Fibroblast of skin of left biceps (primary cell): ENCODE measurements around the gene SPATS2.
"Not testable (repeated sequence)": the region's sequence is repeated elsewhere in the genome, so short reads cannot be mapped to it uniquely, and the experiment has no call there.

ENCODE experiments used
- DNase-seq, 2 experiments: peaks; one replicate each; pipeline ENCODE4 v3.0.0-alpha.2; 2013; ENCODE audit warnings: low read depth in 2 of 2

The SPATS2 gene

DNA sequence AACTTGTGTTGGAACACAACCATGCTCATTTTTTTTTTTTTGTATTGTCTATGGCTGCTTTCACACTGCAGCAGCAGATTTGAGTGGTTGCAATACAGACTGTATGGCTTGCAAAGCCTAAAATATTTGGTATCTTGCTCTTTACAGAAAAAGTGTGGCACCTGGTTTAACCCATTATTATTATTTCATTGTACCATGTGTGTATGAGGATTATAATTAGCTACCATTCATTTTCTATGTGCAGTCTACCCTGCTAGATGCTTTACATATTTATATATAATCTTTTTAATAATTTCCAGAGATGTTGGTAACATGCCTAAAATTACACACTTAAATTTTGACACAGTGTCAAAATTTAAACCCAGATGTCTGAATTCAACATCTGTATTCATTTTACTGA is 37.7 kb downstream of the SPATS2 start:
- peak in 1 of 2 experiments; percentile 18 for DNase-seq

DNA sequence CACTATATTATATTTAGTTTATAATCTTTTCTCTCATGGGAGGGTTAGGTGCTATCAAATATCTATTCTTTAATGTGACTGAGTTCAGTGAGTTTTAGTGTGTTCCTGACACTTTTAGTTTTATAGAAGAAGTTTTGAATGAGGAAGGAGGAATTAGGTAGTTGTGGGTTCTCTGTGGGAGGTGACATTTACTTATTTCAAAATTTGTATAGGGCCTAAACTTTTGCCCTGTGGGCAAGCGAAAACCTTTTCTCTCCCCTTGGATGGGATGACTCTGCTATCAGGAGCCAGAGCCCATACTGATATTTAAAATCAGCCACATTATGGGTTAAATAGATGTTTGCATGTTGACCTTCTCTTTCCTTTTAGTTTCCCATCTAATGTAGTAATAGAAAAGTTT is 43.6 kb downstream of the SPATS2 start:
- DNase-seq: no peak

DNA sequence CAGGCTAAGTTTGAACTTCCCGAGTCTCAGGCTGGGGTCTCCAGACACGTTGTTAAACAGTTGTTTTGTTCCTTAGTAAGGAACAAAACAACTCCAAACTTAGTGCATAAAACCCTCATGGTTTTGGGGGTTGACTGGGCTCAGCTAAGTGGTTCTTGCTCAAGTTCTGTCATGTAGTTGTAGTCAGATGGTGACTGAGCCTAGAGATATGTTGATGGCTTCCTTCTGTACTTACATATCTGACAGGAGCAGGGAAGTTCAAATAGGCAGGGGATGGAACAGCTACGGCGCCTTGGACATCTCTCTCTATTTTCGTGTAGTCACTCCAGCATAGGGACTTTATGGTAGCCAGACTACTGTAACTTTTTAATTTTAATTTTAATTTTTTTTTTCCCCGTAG is 45.7 kb downstream of the SPATS2 start:
- DNase-seq: no peak

DNA sequence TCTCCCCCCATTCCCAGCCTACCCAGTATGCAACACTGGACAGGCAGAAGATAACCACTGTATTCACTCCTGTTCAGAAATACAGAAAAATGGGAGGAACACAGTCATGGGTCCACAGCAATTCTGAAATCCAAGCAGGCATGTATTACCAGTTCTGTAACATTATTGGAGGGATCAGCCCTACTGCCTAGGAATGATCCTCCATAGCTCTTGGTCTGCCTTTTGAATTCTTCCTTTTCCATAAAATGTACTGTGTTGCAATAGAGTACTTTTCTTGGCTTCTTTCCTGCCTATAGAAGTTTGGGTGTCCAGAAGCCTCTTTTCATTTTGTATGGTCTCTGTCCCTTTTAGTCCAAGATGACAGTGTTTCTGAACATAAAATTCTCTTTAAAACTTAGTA is 46.5 kb downstream of the SPATS2 start:
- DNase-seq: peak in 1 of 2 experiments; percentile 18

DNA sequence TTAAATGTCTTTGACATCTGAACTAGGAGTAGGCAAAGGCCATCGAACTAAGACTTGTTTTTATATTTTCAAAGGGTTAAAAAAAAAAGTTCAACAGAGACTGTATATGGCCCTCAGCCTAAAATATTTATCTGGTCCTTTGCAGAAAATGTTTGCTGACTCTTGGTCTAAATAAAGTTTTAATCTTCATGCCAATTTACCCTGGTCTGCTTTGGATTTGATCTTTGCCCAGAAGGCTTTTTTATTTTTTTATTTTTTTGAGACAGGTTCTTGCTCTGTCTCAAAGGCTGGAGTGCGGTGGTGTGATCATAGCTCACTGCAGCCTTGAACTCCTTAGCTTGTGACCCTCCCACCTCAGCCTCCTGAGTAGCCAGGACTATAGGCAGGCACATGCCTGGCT is 47.1 kb downstream of the SPATS2 start:
- DNase-seq: no peak

DNA sequence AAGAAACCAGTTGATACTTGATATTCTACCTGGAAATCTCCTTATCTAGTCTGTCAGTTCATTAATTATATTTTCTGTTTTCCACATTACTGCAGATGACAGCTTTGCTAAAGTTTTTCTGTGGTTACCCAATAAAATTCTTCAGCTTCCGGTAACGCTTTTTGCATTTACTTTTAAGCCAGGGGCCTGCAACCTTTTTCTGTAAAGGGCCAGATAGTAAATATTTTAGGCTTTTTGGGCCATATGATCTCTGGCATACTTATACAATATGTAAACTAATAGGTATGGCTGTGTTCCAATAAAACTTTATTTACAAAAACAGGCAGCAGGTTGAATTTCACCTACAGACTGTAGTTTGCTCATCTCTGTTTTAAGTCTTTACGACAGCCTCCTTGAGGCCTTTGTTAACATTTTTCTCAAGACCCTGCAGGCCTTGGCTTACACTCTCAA is 48.3 kb downstream of the SPATS2 start:
- no peak for DNase-seq

DNA sequence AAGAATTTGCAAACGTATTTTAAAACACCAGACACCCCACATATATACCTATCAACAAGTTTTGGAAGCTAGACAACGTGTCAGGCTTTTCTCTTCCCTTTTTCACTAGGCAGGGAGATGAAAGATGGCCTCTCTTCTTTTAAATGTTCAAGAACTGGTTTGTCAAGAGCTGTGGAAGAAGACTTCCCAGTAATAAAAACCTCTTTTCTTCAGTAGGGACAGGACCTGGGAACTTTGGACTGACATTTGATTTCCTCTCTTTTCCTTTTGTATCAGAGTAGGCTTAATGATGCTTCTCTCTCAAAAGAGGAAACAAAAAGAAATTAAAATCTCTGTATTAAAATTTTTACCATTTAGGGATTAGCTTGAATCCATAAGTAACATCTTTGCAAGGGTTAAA is 49.6 kb downstream of the SPATS2 start:
- DNase-seq: no peak

DNA sequence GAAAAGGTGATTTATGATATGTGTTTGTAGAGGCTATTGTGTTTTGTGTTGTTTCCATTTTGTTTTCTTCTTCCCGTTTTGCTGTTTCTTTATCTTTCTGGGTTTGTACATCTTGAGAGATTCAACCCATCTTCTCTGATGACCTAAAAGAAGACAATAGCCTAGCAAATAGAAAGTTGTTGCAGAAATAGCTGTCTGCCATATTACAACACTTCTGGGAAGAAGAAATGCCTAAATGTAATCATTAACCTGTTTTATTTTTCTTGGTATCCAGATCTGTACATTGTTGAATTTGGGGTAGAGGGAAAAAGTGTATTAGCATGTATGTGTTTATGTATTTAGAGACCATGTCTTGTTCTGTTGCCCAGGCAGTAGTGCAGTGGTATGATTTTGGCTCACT is 50.3 kb downstream of the SPATS2 start:
- DNase-seq: no peak

DNA sequence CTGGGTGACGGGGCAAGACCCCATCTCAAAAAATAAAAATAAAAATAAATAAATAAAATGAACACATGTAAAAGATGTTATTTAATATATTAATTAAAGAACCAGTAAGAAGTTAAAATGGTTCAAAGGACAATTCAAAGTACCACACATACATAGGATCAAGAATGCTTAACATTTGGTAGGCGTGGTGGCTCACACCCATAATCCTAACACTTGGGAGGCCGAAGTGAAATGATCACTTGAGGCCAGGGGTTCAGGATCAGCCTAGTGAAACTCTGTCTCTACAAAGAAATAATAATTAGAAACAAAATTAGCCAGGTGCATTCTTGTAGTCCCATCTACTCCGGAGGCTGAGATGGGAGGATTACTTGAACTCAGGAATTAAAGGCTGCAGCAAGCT is 53.3 kb downstream of the SPATS2 start:
- no peak for DNase-seq

DNA sequence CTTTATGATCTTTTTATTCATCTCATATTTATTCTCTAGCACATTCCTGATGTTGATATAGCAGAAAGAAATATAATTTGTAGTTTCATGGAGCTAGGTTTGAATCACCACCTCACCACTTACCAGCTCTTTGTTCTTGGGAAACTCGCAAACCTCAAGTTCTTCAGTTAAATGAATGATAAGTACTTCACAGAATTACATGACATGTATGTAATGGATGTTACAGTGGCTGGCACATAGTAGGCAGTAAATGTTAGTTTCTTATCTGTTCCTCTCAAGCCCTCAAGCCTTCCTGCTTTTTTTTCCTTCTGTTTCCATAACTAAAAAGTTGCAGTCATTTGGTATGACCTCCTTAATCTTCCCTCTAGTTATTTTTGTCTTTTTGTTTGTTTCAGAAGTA is 54.9 kb downstream of the SPATS2 start:
- no peak for DNase-seq

DNA sequence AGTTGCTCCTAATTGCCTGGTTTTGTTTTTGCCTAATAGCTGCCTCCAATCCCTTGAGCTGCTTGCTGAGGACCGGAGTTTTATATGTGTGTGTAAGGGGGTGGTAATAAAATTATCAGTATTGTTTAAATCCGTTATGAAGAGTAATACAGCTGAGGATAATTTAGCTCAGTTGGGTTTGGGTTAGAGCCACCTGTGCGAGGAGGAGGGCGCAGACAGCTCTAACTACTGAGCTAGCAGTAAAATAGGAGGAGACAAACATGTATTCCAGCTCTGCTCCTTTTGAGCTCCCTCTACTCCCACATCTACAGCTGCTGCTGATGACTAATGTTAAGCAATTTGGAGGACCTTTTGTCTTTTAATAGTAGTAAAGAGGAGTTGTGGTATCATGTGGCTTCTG is 61.5 kb downstream of the SPATS2 start:
- peak in 1 of 2 experiments; percentile 20 for DNase-seq

DNA sequence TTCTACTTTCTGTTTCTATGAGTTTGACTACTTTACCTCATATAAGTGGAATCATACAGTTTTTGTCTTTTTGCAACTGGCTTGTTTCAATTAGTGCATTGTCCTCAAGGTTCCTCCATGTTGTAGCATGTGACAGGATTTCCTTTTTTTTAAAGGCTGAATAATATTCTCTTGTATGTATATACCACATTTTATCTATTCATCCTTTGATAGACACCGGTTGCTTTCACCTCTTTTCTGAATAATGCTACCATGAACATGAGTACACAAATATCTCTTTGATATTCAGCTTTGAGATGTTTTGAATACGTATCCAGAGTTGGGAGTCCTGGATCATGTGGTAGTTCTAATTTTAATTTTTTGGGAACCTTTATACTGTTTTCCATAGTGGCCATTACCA is 65.4 kb downstream of the SPATS2 start:
- DNase-seq: no peak

DNA sequence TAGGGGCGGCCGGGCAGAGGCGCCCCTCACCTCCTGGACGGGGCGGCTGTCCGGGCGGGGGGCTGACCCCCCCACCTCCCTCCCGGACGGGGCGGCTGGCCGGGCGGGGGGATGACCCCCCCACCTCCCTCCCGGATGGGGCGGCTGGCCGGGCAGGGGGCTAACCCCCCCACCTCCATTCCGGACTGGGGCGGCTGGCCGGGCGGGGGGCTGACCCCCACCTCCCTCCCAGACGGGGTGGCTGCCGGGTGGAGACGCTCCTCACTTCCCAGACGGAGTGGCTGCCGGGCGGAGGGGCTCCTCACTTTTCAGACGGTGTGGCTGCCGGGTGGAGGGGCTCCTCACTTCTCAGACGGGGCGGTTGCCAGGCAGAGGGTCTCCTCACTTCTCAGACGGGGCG is 69.5 kb downstream of the SPATS2 start:
- not testable (repeated sequence) for DNase-seq

DNA sequence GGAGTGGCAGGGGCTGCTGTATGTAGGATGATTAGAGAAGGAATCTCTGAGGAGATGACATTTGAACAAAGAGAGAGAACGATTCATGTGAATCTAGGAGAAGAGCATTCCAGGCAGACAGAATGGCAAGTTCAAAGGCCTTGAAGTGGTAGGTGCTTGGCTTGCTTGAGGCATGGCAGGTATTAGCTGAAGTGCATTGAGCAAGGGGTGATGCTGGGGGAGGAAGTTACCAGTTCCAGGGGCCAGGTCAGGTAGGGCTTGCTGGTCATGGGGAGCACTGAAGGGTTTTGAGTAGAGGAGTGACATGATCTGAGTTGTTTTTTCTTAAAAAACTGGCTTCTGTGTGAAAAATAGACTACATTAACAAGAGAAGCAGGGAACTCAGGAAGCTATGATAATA is 71.8 kb downstream of the SPATS2 start:
- no peak for DNase-seq

DNA sequence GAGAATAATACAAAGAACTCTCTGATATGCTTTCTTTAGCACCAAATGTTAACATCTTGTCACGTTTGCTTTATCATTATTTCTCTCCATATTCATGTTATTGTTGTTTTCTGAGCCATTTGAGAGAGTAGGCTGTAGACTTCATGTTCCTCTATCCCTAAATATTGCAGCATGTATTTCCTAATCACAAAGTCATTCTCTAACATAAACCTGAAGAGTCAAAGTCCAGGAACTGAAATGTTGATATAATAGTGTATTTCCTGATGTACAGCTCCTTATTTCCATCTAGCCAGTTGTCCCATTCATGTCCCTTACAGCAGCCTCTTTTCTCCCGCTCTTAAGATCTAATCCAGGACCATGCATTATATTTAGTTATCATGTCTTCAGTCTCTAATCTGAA is 72.8 kb downstream of the SPATS2 start:
- DNase-seq: no peak

DNA sequence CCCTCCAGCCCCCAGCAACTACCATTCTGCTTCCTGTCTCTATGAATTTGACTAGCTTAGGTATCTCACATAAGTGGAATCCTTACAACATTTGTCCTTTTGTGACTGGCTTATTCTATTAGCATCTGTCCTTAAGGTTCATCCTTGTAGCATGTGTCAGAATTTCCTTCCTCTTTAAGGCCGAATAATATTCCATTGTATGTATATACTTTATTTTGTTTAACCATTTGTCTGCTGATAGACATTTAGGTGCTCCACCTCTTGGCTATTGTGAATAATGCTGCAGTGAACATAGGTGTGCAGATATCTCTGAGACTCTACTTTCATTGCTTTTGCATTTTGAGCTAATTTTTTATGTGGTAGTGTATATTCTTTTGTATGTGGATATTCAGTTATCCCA is 75.7 kb downstream of the SPATS2 start:
- DNase-seq: no peak

DNA sequence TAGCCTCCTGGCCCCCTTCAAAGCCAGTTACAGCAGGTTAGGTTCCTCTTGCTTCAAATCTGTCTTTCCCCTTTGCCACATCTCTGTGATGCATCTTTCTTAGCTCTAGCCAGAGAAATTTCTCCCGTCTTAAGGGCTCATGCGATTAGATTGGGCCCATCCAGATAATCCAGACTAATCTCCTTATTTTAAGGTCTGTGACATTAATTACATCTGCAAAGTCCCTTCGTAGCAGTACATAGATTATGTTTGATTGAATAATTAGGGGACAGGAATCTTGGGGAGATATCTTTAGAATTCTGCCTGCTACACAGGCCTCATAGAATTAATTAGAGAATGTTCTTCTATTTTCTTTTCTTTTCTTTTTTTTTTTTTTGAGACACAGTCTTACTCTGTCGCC is 79.3 kb downstream of the SPATS2 start:
- DNase-seq: no peak

DNA sequence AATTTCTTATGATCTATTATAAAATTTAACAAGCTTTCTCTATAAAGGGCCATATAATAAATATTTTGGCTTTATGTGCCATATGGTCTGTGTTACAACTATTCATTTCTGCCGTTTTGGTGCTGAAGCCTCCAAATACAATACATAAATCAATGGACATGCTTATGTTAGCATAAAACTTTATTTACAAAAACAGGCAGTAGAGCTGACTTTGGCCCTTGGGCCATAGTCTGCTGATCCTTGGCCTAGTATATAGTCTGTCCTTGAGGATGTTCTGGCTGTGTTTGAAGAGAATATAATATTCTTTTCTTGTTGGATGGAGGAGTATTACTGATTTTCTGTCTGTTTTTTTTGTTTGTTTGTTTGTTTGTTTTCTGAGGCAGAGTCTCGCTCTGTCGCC is 81.6 kb downstream of the SPATS2 start:
- DNase-seq: no peak

DNA sequence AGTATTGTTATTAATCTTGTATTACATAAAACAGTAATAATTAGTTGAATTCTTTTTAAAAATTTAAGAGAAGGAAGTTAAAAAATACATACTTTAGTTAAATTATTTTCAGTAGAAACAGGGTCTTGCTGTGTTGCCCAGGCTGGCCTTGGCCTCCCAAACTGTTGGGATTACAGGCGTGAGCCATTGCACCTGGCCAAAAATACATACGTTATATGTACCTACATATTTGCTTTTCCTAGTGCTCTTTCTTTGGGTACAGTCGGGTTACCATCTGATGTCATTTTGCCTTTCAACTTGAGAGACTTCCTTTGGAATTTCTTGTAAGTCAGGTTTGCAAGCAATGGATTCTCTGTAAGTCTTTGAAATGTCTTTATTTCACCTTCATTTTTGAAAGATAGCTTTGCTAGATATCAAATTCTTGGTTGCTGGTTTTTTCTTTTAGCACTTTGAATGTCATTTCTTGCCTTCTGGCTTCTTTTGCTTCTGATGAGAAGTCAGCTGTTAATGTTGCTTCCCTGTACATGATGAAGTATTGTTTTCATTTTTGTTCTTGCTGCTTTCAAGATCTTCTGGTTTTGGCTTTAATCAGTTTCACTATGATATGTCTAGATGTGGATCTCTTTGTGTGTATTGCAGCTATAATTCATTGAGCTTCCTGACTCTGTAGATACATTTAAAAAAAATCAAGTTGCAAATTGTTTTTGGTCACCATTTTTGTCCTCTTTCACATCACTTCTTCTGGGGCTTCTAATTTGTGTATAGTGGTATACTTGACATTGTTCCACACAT is 84.4 kb downstream of the SPATS2 start:
- no peak for DNase-seq

DNA sequence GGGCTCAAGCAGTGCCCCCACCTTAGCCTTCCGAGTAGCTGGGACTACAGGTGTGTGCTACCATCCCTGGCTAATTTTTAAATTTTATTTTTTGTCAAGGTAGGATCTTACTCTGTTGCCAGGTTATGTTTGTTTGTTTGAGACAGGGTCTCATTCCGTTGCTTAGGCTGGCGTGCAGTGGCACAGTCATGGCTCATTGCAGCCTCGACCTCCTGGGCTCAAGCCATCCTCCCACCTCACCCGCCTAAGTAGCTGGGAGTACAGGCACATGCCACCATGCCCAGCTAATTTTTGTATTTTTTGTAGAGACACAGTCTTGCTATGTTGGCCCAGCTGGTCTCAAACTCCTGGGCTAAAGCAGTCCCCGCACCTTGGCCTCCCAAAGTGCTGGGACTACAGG is 88.2 kb downstream of the SPATS2 start:
- DNase-seq: no peak

DNA sequence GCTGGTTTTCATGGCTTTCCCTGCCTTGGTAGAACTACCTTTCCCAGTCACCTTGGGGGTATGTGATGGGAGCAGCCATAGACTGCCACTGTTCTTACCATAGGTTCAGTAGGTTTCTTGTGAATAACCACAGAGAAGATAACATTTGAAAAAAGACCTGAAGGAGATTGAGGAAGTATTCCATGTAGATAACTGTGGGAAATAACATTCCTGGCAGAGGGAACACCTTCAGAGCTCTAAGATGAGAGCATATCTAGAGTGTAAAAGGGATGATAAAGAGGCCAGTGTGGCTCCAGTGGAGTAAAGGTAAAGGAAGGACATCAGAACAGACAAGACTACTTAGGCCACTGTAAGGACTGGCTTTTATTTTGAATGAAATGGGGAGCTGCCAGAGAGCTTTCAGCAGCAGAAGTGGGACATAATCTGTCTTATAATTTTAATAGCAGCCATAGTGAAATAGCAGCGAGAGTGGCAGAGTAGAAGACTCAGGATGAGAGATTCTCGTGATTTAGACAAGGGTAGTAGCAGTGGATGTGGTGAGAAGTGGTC is 88.9 kb downstream of the SPATS2 start:
- no peak for DNase-seq

DNA sequence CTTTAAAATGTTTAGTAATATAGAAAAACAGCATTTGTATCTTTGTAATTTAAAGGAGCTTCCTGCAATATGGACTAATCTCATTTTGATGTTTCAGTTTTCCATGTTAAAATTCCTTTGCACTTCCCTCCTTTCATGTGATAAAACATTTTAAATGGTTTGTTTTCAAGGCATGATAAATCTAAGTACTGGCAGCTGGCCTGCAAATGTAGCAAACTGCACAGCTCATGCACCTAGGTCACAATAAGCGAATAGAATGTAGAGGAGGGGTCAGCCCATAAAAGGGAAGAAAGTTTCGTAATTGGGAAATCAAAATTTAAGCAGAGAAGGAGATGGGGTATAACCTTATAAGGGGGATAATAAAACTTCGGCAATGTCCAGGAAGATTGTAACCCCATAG is 91.6 kb downstream of the SPATS2 start:
- DNase-seq: no peak

DNA sequence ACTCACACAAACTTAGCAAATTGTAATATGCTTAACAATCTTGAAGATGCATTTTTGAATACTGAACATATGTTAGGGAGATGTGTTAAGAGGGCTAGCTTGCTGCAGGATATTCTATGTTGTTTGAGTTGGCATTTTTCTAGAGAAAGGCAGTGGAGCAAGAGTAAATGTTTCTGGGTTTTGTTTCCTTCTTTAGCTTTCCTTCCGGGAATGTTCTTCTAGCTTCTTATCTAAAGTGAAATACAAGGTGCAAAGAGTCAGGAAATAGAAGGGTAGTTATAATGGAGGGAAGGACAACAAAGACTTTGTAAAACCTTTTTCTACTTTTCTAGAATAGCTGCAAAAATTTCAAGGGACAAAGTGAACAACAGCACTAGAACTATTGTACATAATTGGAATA is 94.0 kb downstream of the SPATS2 start:
- DNase-seq: no peak
